Osteocyte (in vitro differentiated cells): ENCODE results near the gene RERGL. TPM values are rescaled to one million over a fixed set of nuclear protein-coding genes. Genes with fewer than 3 reads are reported as not detected.
"Not testable (repeated sequence)": the region's sequence is repeated elsewhere in the genome, so short reads cannot be mapped to it uniquely, and the experiment has no call there.

Source experiments
- DNase-seq: peaks from one replicate; pipeline ENCODE4 v3.0.0; 2021; ENCODE audit warnings: mixed read lengths; ENCODE audit not compliant: unreplicated experiment; ENCODE audit errors: extremely low spot score
- H3K27ac Mint-ChIP-seq: one replicate; pipeline ENCODE4 v1.8.0; 2021; ENCODE audit warnings: mild to moderate bottlenecking, mixed read lengths; ENCODE audit not compliant: unreplicated experiment
- H3K27me3 Mint-ChIP-seq: one replicate; pipeline ENCODE4 v1.8.0; 2021; ENCODE audit warnings: mixed read lengths; ENCODE audit not compliant: unreplicated experiment
- H3K36me3 Mint-ChIP-seq: one replicate; pipeline ENCODE4 v1.8.0; 2021; ENCODE audit warnings: mixed read lengths; ENCODE audit not compliant: unreplicated experiment
- H3K4me1 Mint-ChIP-seq: one replicate; pipeline ENCODE4 v1.8.0; 2021; ENCODE audit warnings: mixed read lengths; ENCODE audit not compliant: unreplicated experiment
- H3K4me3 Mint-ChIP-seq: one replicate; pipeline ENCODE4 v1.8.0; 2021; ENCODE audit warnings: mild to moderate bottlenecking, moderate library complexity, mixed read lengths; ENCODE audit not compliant: unreplicated experiment
- H3K9me3 Mint-ChIP-seq: one replicate; pipeline ENCODE4 v1.8.0; 2021; ENCODE audit warnings: mixed read lengths; ENCODE audit not compliant: unreplicated experiment
- CTCF ChIP-seq: fragments of 200-600 bp; sonication (generic); IDR thresholded peaks from 2 replicates; pipeline ENCODE4 v1.5.0; 2021; ENCODE audit warnings: antibody characterized with exemption, mild to moderate bottlenecking, moderate library complexity
- total RNA-seq: library from RNA; stranded (reverse); gene quantifications from 2 replicates; pipeline ENCODE4 v1.2.1, GENCODE V29; 2021

The RERGL gene
- total RNA-seq, 1 donor from 2014 or later, result not detected

- Mint-ChIP-seq H3K36me3 (no peaks in the 10 kb centered on the region), H3K9me3 (no peaks in the 10 kb centered on the region), H3K27me3 (no peaks in the 10 kb centered on the region), H3K4me3 (no peak overlapping the region), H3K4me1 (no peaks in the 10 kb centered on the region), H3K27ac (no peak overlapping the region)
- no peak for DNase-seq
- no peak for TF ChIP-seq CTCF
Observed at GRCh38 chr12:18045446-18045992, 44.5 kb downstream of the RERGL start.

- not testable (repeated sequence) for H3K27me3 Mint-ChIP-seq, H3K36me3 Mint-ChIP-seq, H3K27ac Mint-ChIP-seq, H3K4me1 Mint-ChIP-seq, H3K4me3 Mint-ChIP-seq, DNase-seq
- peaks cover 14% of the 10 kb centered on the region for H3K9me3 Mint-ChIP-seq
Observed at GRCh38 chr12:18040060-18040742, 49.8 kb downstream of the RERGL start.

Other genes starting within 250 kb of the RERGL start
- gene PIK3C2G, start 171.3 kb upstream of the RERGL start, total RNA-seq, result not detected in 2 replicates